NT2/D1 (cell line): Measurements from ENCODE around the gene CFAP73.

Experiments used
- SUZ12 ChIP-seq: IDR thresholded peaks from 2 replicates; pipeline ENCODE4 v1.6.1; 2011; ENCODE audit not compliant: insufficient read length, insufficient read depth; ENCODE audit errors: extremely low read depth
- ZNF274 ChIP-seq: IDR thresholded peaks from 2 replicates; pipeline ENCODE4 v1.6.1; 2011; ENCODE audit warnings: mild to moderate bottlenecking, low read depth, low read length

DNA sequence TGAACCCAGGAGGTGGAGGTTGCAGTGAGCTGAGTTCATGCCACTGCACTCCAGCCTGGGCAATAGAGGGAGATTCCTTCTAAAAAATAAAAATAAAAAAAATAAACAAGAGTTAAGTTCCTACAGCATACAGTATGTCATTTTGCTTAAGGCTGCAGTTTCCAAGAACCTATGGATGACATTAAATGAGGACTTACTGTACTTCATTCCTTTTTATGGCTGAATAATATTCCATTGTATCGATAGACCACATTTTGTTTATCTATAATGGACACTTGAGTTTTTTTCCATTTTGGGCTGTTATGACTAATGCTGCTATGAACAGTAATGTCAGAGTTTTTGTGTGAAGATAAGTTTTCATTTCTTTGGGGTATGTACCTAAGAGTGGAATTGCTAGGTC, 31.4 kb upstream of the CFAP73 start:
- no peak for TF ChIP-seq SUZ12
- TF ChIP-seq ZNF274 = no peak
